Stomach smooth muscle (tissue), 2 donors: ENCODE measurements around the gene SLC51B.

ENCODE experiments used
- H3K27ac ChIP-seq: one replicate; pipeline ENCODE4 v1.7.0; 2013; ENCODE audit warnings: mild to moderate bottlenecking, low read length, inconsistent platforms
- H3K27me3 ChIP-seq, 2 donors: one replicate each; pipeline ENCODE4 v1.7.0; 2013; ENCODE audit warnings: low read length in 2 of 2; ENCODE audit not compliant: insufficient read depth in 2 of 2, control insufficient read depth in 1 of 2
- H3K36me3 ChIP-seq, 2 donors: one replicate each; pipeline ENCODE4 v1.7.0; 2013; ENCODE audit warnings: low read length in 2 of 2; ENCODE audit not compliant: control insufficient read depth in 2 of 2, insufficient read depth in 2 of 2
- H3K4me1 ChIP-seq: one replicate; pipeline ENCODE4 v1.7.0; 2013; ENCODE audit warnings: low read length; ENCODE audit not compliant: control insufficient read depth, insufficient read depth
- H3K4me3 ChIP-seq, 2 donors: one replicate each; pipeline ENCODE4 v1.7.0; 2013; ENCODE audit warnings: low read length in 2 of 2
- H3K9ac ChIP-seq, 2 donors: one replicate each; pipeline ENCODE4 v1.7.0; 2013; ENCODE audit warnings: low read length in 2 of 2, mild to moderate bottlenecking in 1 of 2
- H3K9me3 ChIP-seq, 2 donors: one replicate each; pipeline ENCODE4 v1.7.0; 2013; ENCODE audit warnings: low read length in 2 of 2; ENCODE audit not compliant: control insufficient read depth in 2 of 2
- donor health status: healthy.
- donor health status: Pancreatic carcinoma.

SLC51B gene

DNA sequence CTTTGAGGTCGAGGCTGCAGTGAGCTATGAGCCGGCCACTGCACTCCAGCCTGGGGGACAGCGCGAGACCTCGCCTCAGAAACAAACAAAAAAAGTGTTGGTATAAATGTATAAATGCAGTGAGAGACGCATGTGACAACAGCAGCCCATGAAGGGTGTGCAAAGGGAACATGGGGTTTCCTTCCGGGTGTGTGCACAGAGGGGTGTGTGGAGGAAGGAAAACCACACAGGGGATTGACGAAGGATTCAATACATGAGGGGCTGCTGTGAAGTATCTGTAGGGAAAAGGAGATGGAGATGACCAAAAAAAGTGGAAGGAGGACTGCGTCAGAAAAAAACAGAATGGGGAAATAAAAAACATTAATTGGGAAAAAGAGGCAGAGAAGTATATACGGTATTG, 16.8 kb upstream of the SLC51B start:
- H3K27me3 ChIP-seq, result no peaks in the 10 kb centered on the region
- H3K9ac ChIP-seq, result peak overlapping the region in 1 of 2 donors; percentile 82
- no peaks in the 10 kb centered on the region for H3K9me3 ChIP-seq
- H3K27ac ChIP-seq, result no peak overlapping the region
- H3K36me3 ChIP-seq, result peaks cover 3 to 12% of the 10 kb centered on the region in 2 donors
- peak overlapping the region; percentile 87 to 88 for H3K4me3 ChIP-seq
- peaks cover 11% of the 10 kb centered on the region for H3K4me1 ChIP-seq

DNA sequence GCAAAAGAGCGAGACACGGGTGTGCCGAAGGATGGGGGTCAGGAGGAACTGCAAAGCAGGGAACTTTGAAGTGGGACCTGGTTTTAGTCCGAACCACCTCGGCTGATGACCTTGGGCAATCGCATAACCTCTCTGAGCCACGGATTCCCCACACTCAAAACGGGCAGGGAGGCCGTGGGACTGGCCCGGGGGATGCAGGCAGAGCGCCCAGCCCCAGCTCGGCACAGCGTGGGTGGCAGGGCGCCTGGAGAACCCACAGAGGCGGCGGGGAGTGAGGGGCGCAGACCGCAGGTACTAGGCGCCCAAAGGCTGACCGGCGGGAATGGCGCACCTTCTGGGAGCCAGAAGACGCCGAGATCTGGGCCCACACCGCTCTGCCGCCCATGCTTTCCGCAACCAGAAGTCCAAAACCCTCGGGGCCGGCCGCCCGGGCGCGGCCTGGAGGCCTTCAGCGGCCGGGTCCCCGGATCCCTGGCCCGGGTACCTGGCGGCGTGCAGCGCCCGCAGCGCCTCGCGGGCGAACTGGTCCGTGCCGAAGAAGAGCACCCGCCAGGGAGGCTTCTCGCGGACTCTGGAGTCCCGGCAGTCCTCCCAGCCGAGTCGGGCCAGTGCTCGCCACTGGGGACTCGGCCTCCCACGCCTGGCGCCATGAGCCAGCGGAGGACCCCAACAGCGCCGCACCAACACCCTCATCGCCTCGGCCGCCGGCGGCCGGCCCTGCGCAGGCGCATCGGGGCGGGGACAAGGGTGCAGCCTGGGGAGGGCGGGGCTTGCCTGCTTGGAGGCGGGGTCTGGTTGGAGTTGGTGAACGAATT, 16.1 kb upstream of the SLC51B start, which contains the start of gene MTFMT:
Gene MTFMT (minus strand): TSS at position 719 of the 815 bp plus-strand sequence. CDS start 26 bp downstream, at position 693.
- Histone ChIP-seq H3K9ac (peak within 1 kb of the TSS; percentile 82 to 87), H3K4me1 (peaks cover 11% of the 10 kb centered on the region), H3K4me3 (peak within 1 kb of the TSS; percentile 87 to 88), H3K27ac (no peak within 1 kb of the TSS), H3K9me3 (no peaks in the 10 kb centered on the region), H3K27me3 (no peaks in the 10 kb centered on the region), H3K36me3 (peaks cover 3 to 12% of the 10 kb centered on the region in 2 donors)

DNA sequence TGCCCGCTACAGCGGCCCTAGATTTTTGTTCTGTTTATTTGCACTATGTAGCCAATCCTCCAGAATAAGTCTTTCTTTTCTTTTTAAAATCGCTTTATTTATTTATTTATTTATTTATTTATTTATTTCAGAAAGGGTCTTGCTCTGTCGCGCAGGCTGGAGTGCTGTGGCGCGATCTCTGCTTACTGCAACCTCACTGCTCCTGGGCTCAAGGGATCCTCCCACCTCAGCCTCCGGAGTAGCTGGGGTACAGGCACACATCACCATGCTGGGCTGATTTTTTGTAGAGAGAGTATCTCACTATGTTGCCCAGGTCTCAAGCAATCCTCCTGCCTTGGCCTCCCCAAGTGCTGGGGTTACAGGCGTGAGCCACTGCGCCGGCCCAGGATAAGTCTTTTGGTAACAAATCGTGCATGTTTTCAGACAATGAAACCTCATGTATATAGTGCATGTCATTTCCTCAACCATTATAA, 15.4 kb upstream of the SLC51B start:
- no peaks in the 10 kb centered on the region for H3K9me3 ChIP-seq
- H3K4me1 ChIP-seq, result peaks cover 11% of the 10 kb centered on the region
- no peaks in the 10 kb centered on the region for H3K27me3 ChIP-seq
- peak overlapping the region; percentile 87 to 88 for H3K4me3 ChIP-seq
- peaks cover under 1 to 10% of the 10 kb centered on the region in 2 donors for H3K36me3 ChIP-seq
- no peak overlapping the region for H3K9ac ChIP-seq
- no peak overlapping the region for H3K27ac ChIP-seq

DNA sequence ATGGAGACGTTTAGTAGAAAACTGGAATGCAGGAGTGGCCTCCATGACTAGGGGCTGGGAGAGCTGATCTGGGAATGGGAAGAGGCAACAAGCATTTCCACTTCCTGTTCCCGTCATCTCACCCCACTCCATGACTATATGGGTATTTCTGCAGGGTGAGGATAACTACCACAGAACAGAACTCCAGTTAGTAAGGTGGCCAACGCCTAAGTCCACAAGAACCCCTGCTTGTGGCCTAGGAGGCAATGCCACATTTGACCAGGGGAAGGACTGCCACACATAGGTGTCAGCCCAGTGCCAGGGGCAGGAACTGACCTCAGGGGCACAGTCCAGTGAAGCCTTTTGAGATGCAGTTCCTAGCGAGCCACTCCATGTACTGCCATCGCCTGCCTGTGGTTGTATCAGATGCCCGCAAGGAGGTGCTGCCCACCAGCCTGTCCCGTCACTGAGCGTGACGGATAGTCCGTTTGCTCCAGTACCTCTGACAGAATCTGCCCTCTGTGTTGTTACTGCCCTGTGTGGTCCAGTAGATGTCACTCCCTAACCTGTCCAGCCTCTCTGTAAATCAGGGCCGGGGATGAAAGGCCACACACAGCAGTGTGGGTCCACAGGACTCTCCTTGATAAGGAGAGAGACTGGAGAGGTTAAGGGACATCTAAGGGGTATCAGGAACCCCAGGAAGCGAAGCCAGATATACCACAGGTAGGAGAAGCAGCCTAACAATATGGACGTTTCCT, 12.2 kb upstream of the SLC51B start:
- Histone ChIP-seq H3K9me3 (no peaks in the 10 kb centered on the region), H3K4me3 (peak overlapping the region in 1 of 2 donors; percentile 40), H3K4me1 (peaks cover 8% of the 10 kb centered on the region), H3K27me3 (no peaks in the 10 kb centered on the region), H3K27ac (no peak overlapping the region), H3K9ac (no peak overlapping the region), H3K36me3 (no peaks in the 10 kb centered on the region)

DNA sequence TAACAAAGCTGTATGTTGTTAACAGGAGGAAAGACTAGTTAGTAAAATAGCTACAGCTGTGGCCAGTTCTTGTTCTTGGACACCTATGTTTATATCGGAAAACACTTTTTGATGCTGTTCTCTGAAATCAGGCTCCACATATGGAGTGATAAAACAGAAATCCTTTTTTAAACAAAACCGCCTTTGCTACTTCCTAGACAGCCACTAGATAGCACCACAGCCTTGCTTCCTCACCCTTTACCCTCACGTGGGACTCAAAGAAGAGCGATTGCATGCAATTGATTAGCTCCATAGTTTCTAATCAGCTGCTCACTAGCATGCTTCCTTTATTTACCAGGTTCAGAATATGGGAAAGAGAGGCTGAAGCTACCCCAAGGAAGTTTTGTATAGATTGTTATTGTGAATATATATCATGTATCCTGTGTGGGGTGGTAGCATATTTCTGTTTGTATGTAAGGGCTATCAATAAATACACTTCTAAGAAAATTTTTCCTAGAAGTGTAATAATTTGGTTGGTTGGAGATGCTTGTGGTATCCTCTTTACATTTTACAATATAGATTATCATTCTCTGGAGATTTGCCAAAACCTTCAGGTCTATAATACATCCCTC, 11.4 kb upstream of the SLC51B start:
- H3K4me1 ChIP-seq, result peaks cover 4% of the 10 kb centered on the region
- no peaks in the 10 kb centered on the region for H3K27me3 ChIP-seq
- H3K9ac ChIP-seq, result no peak overlapping the region
- H3K4me3 ChIP-seq, result no peak overlapping the region
- H3K27ac ChIP-seq, result no peak overlapping the region
- no peaks in the 10 kb centered on the region for H3K36me3 ChIP-seq
- no peaks in the 10 kb centered on the region for H3K9me3 ChIP-seq

DNA sequence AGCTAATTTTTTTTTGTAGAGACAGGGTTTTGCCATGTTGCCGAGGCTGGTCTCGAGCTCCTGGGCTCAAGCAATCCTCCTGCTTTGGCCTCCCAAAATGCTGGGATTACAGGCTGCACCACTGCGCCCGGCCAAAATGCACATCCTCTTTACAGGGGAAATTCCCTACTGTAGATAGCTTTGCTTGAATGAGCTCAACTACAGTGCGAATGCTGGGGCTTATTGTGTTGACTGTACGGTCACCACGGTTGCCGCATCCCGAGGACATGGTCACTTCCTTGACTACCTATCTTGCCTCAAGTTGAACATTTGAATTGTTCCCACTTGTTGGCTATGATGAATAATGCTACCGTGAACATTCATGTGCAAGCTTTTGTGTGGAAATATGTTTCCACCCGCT, 10.5 kb upstream of the SLC51B start:
- peaks cover 6% of the 10 kb centered on the region for H3K4me1 ChIP-seq
- no peak overlapping the region for H3K9ac ChIP-seq
- no peaks in the 10 kb centered on the region for H3K9me3 ChIP-seq
- no peak overlapping the region for H3K4me3 ChIP-seq
- no peaks in the 10 kb centered on the region for H3K27me3 ChIP-seq
- H3K36me3 ChIP-seq, result no peaks in the 10 kb centered on the region
- H3K27ac ChIP-seq, result no peak overlapping the region

DNA sequence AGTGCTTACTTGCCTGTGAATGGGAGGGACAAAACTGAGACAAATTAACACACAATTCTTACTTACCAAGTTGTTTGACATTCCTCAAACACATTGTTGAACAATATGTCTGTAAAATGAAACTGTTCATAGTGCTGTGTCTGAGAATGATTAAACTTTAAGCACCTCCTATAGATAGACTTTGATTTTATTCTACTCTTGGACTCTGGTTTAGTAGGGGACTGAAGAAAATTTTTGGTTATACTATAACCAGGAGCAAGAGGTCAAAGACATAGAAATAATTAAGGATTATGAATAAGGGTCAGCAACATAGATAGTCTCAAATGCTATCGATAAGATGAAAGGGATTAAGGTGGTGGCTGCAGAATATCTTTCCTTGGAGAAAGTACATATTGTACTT, 7.9 kb upstream of the SLC51B start:
- no peak overlapping the region for H3K4me3 ChIP-seq
- no peak overlapping the region for H3K27ac ChIP-seq
- peaks cover 6% of the 10 kb centered on the region for H3K4me1 ChIP-seq
- H3K9ac ChIP-seq, result no peak overlapping the region
- no peaks in the 10 kb centered on the region for H3K36me3 ChIP-seq
- H3K27me3 ChIP-seq, result no peaks in the 10 kb centered on the region
- no peaks in the 10 kb centered on the region for H3K9me3 ChIP-seq

DNA sequence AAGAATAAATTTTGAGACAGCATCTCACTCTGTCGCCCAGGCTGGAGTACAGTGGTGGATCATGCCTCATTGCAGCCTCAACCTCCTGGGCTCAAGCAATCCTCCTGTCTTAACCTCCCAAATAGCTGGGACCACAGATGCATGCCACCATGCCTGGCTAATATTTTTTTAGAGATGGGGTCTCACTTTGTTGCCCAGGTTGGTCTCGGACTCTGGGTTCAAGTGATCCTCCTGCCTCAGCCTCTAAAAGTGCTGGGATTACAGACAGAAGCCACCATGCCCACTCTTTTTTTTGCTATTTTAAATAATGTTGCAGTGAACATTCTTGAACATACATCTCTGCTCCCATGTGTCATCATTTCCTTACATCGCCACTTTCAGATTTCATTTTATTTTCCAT, 6.8 kb upstream of the SLC51B start:
- Histone ChIP-seq H3K9ac (no peak overlapping the region), H3K27ac (no peak overlapping the region), H3K4me3 (no peak overlapping the region), H3K36me3 (no peaks in the 10 kb centered on the region), H3K4me1 (peaks cover 6% of the 10 kb centered on the region), H3K27me3 (no peaks in the 10 kb centered on the region), H3K9me3 (no peaks in the 10 kb centered on the region)

DNA sequence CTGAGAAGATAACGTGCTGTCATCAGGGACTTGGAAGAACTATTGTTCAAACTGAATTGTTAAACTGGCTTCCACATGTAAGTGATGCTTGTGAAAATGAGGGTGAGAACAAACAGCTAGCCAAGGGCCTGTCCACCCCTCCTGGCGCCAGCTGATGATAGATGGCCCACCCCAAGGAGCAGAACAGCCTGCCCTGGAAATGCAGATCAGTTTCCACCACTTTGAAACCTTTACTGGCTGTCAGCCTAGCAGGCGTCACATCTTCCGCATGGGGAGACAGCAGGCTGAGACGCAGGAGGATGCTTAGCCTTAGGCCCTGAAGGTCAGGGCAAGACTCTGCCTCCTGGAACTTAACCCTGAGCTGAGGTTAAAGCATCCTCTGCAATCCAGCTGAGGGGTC, 6.4 kb upstream of the SLC51B start:
- H3K27ac ChIP-seq, result no peak overlapping the region

DNA sequence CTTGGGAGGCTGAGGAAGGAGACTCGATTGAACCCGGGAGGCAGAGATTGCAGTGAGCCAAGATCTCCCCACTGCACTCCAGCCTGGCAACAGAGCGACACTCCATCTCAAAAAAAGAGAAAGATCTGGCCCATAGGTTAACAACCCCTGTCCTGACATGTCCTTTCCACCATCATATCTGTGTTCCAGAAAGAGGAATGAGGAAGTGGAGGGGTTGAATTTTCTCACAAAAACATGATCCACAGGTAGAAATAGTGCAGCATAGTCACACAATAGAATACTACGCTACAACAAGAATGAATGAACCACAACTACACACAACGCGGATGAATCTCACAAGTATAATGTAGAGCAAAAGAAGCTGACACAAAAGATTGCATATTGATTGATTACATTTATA, 4.7 kb upstream of the SLC51B start:
- Histone ChIP-seq H3K4me3 (no peak overlapping the region), H3K27me3 (no peaks in the 10 kb centered on the region), H3K27ac (no peak overlapping the region), H3K4me1 (peaks cover 6% of the 10 kb centered on the region), H3K36me3 (no peaks in the 10 kb centered on the region), H3K9me3 (no peaks in the 10 kb centered on the region), H3K9ac (no peak overlapping the region)

More for the DNA sequence above, 6.4 kb upstream of the SLC51B start:
- no peaks in the 10 kb centered on the region for H3K36me3 ChIP-seq
- H3K9me3 ChIP-seq, result no peaks in the 10 kb centered on the region
- H3K27me3 ChIP-seq, result no peaks in the 10 kb centered on the region
- peaks cover 6% of the 10 kb centered on the region for H3K4me1 ChIP-seq
- no peak overlapping the region for H3K4me3 ChIP-seq
- H3K9ac ChIP-seq, result no peak overlapping the region
